ENCODE measurements around the gene SOX14. TPM values are rescaled to one million over a fixed set of nuclear protein-coding genes. Genes with fewer than 3 reads are reported as not detected.
A peak's percentile ranks its signal among the peaks of the same experiment; 100 is the strongest.

Gene SOX14
- not detected for total RNA-seq

- no peak for DNase-seq
- peaks cover 2% of the 10 kb centered on the region for H3K4me1 Mint-ChIP-seq
- H3K9me3 Mint-ChIP-seq (ENCODE audit: low read depth) = no peaks in the 10 kb centered on the region
- H3K36me3 Mint-ChIP-seq = peaks cover 2% of the 10 kb centered on the region
- CTCF ChIA-PET = no interaction called here
- H3K27me3 Mint-ChIP-seq = peaks cover 91% of the 10 kb centered on the region
- peak within 1 kb of the TSS; percentile 28 for H3K27ac Mint-ChIP-seq
- no peak within 1 kb of the TSS for H3K4me3 Mint-ChIP-seq
- no peak for ATAC-seq
Observed at GRCh38 chr3:137764001-137764433, at the start of gene SOX14. SOX14 (plus strand) TSS chr3:137764315; CDS start chr3:137764785, 470 bp downstream.

DNA sequence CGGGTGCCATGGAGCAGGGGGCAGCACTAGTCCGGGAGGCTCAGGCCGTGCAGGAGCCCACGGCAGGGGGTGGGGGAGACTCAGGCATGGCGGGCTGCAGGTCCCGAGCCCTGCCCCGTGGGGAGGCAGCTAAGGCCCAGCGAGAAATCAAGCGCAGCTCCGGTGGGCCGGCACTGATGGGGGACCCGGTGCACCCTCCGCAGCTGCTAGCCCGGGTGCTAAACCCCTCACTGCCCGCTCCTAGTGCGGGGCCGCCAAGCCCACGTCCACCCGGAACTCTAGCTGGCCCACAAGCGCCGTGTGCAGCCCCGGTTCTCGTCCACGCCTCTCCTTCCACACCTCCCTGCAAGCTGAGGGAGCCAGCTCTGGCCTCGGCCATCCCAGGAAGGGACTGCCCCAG is 49.6 kb upstream of the SOX14 start:
- ATAC-seq = no peak
- H3K27ac Mint-ChIP-seq = no peak overlapping the region
- CTCF ChIA-PET = no interaction called here
- H3K27me3 Mint-ChIP-seq = no peaks in the 10 kb centered on the region
- H3K4me1 Mint-ChIP-seq = no peaks in the 10 kb centered on the region
- no peak overlapping the region for H3K4me3 Mint-ChIP-seq
- no peaks in the 10 kb centered on the region for H3K36me3 Mint-ChIP-seq
- no peak for DNase-seq
- peaks cover 9% of the 10 kb centered on the region for H3K9me3 Mint-ChIP-seq (ENCODE audit: low read depth)

DNA sequence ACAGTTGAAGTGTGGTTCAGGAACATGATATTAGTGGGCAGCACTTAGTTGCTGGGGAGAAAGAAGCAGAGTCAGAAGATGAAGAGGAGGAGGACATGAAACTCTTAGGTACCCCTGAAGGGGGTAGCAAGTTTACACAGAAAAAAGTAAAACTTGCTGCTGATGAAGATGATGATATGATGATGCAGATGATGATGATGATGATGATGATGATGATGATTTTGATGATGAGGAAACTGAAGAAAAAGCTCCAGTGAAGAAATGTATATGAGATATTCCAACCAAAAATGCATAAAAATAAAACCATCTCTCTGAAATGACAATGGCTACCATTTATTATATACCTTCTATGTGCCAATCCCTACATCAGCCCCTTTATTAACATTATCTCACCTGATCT is 39.9 kb upstream of the SOX14 start:
- Mint-ChIP-seq H3K4me1 (no peaks in the 10 kb centered on the region), H3K27ac (no peak overlapping the region), H3K27me3 (no peaks in the 10 kb centered on the region), H3K9me3 (ENCODE audit: low read depth) (no peaks in the 10 kb centered on the region), H3K36me3 (no peaks in the 10 kb centered on the region), H3K4me3 (no peak overlapping the region)
- CTCF ChIA-PET = no interaction called here
- ATAC-seq = no peak
- no peak for DNase-seq

DNA sequence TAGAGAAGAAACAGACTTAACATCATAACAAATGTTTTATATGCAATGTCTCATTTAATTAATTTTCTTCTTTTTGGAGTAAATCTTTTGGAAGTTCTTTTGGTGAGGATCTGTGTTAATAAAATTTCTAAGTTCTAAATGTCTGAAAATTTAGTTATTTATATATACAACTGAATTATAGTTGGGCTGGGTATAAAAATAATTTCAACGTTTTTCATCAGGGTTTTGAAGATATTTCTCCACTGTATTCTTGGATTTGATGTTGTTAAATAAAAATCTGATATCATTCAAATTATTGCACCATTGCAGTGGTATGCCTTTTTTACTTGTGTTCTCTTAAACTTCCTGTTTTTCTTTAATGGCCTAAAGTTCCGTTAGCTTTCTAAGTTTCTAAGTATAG is 26.9 kb upstream of the SOX14 start:
- Mint-ChIP-seq H3K27ac (no peak overlapping the region), H3K4me3 (no peak overlapping the region), H3K36me3 (no peaks in the 10 kb centered on the region), H3K4me1 (no peaks in the 10 kb centered on the region), H3K9me3 (ENCODE audit: low read depth) (peaks cover 2% of the 10 kb centered on the region), H3K27me3 (no peaks in the 10 kb centered on the region)
- CTCF ChIA-PET = no interaction called here
- ATAC-seq (no peak), DNase-seq (no peak)

DNA sequence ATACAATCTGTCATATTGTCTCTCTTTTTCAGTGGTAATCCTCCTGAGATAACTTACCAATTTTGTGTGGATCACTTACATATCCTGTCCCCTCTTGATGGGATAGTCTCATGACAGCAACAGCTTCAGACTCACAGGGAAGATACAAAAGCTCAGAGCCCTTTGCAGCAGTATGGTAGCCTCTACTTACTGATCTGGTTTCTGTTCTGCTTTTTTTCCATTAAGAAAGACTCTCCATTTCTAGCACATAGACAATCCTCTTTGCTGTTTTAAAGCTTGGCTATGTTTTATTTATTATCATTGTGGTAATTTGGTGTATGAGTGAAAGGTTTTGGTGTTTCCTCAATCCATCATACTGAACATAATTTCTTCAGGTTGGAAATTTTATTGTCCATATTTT is 25.4 kb upstream of the SOX14 start:
- Mint-ChIP-seq H3K4me1 (no peaks in the 10 kb centered on the region), H3K9me3 (ENCODE audit: low read depth) (peaks cover 2% of the 10 kb centered on the region), H3K36me3 (no peaks in the 10 kb centered on the region), H3K27ac (no peak overlapping the region), H3K4me3 (no peak overlapping the region), H3K27me3 (no peaks in the 10 kb centered on the region)
- CTCF ChIA-PET = no interaction called here
- ATAC-seq (no peak), DNase-seq (no peak)

GRCh38 chr3:137743608-137744007 is 20.5 kb upstream of the SOX14 start:
- ATAC-seq (no peak), DNase-seq (no peak)
- Mint-ChIP-seq H3K4me1 (no peaks in the 10 kb centered on the region), H3K27ac (no peak overlapping the region), H3K4me3 (no peak overlapping the region), H3K36me3 (no peaks in the 10 kb centered on the region), H3K27me3 (no peaks in the 10 kb centered on the region), H3K9me3 (ENCODE audit: low read depth) (no peaks in the 10 kb centered on the region)
- CTCF ChIA-PET = no interaction called here

GRCh38 chr3:137746808-137747207 is 17.3 kb upstream of the SOX14 start:
- ATAC-seq (no peak), DNase-seq (no peak)
- CTCF ChIA-PET = no interaction called here
- H3K27ac Mint-ChIP-seq = no peak overlapping the region
- H3K27me3 Mint-ChIP-seq = no peaks in the 10 kb centered on the region
- H3K9me3 Mint-ChIP-seq (ENCODE audit: low read depth) = no peaks in the 10 kb centered on the region
- H3K4me3 Mint-ChIP-seq = no peak overlapping the region
- no peaks in the 10 kb centered on the region for H3K36me3 Mint-ChIP-seq
- no peaks in the 10 kb centered on the region for H3K4me1 Mint-ChIP-seq

DNA sequence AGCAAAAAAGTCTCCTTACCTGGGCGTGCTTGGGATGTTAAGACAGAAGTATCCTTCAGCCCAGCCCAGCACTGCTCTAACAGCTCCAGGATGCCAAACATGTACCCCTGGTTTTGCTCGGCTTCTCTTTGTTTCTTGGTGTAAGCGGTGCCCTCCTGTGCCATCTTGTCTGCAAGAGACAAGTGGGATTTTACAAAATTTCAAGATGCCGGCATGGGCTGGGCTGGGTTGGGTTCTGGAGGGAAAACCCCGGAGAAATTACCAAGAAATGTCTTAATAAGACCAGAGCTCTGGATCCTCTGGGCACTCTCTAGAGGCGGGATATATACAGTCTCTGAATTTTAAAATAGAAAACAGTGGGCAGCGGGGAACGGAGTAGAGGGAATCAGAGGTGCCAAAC is 4.6 kb upstream of the SOX14 start:
- Mint-ChIP-seq H3K4me1 (peaks cover 2% of the 10 kb centered on the region), H3K9me3 (ENCODE audit: low read depth) (no peaks in the 10 kb centered on the region), H3K36me3 (no peaks in the 10 kb centered on the region), H3K4me3 (no peak overlapping the region), H3K27me3 (peaks cover 51% of the 10 kb centered on the region), H3K27ac (no peak overlapping the region)
- ATAC-seq = no peak
- no peak for DNase-seq
- CTCF ChIA-PET = no interaction called here

DNA sequence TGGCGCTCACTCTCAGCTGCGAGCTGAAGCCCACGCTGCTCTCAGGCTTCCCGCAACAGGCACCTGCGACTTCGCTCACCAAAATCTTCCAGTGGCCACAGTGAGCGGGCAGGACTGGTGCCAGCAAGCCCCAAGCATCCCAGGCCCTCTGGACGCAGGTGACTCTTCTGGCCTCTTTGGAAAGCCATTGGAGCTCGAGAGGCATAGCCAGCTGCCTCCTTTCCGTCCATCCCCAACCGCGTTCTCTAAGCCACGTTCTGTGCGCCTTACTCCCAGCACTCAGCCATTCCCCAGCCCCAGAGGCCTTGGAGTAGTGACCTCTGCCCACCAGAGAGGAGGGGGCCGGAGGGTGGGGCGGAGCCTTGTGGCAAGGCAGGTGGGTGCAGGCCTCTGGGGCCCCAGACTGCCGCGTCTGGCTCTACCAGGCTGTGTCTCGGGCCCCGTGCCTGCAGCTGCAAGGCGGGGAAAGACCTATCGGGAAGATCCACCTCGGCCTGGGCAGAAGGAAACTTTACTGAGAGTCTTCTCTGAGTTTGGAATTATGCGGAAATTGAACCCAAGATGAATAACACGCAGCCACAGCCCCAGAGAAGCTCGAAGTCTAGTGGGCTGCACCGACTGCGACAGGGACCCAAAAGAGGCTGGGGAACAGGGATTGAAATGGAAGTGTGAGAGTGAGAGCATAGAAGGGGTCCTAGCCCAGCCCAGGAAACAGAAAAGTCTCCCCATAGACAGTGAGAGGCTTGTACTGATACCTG is 3.6 kb upstream of the SOX14 start:
- CTCF ChIA-PET = no interaction called here
- Mint-ChIP-seq H3K27me3 (peaks cover 59% of the 10 kb centered on the region), H3K36me3 (no peaks in the 10 kb centered on the region)

GRCh38 chr3:137761099-137761562 is 3.0 kb upstream of the SOX14 start:
- DNase-seq (no peak), ATAC-seq (no peak)
- Mint-ChIP-seq H3K4me3 (no peak overlapping the region), H3K27me3 (peaks cover 65% of the 10 kb centered on the region), H3K27ac (peak overlapping the region; percentile 15), H3K4me1 (peaks cover 2% of the 10 kb centered on the region), H3K36me3 (peaks cover 2% of the 10 kb centered on the region), H3K9me3 (ENCODE audit: low read depth) (no peaks in the 10 kb centered on the region)
- CTCF ChIA-PET = no interaction called here

More for the DNA sequence above, 3.6 kb upstream of the SOX14 start:
- H3K27ac Mint-ChIP-seq = no peak overlapping the region
- no peak overlapping the region for H3K4me3 Mint-ChIP-seq
- no peaks in the 10 kb centered on the region for H3K9me3 Mint-ChIP-seq (ENCODE audit: low read depth)
- ATAC-seq (no peak), DNase-seq (no peak)
- H3K4me1 Mint-ChIP-seq = peaks cover 2% of the 10 kb centered on the region

DNA sequence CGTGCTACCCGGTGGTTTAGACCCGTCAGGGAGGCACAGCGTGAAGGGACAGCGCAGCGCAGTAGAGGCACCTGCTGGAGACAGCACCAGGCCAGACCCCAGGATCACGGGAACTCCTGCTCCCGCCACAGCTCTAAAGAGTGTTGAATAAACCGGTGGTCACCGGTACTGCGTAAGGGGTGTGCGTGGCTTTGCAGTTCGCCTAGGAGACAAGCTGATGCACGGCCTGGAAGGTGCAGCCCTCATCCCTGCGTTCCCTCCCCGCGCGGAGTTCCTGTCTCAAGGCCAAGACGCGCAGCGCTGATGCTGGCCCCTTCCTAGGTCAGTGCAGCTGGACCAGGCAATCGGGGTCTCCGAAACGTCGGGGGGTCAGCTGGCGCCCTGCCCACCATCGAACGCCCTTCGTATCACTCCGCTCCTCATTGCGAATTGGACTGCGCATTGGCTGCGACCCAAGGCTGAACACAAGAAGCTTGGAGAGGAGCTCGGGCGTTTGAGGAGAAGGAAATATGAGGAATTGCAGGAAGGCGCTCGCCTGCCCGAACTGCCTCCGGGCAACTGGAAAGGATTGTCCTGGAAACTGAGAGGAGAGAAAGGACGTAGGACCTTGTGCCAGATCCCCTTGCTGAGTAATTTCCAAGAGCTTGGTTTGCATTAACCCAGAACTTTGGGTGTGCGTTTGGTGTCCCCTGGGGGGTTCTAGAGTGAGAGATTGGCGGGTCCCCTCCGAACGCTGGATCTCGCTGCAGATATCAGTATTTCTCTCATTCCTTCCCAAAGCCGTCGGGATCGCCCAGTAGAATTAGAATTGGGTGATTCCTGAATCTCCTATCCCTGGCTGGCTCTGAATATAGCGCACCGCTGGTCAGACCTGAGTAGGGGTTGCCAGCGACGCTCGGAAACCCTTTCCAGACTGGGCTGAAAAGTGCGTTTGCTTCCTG is 2.3 kb upstream of the SOX14 start:
- Mint-ChIP-seq H3K9me3 (ENCODE audit: low read depth) (no peaks in the 10 kb centered on the region), H3K36me3 (peaks cover 2% of the 10 kb centered on the region), H3K27ac (peak overlapping the region; percentile 15), H3K4me1 (peaks cover 2% of the 10 kb centered on the region), H3K4me3 (no peak overlapping the region), H3K27me3 (peaks cover 72% of the 10 kb centered on the region)
- CTCF ChIA-PET = no interaction called here
- DNase-seq (no peak), ATAC-seq (no peak)

DNA sequence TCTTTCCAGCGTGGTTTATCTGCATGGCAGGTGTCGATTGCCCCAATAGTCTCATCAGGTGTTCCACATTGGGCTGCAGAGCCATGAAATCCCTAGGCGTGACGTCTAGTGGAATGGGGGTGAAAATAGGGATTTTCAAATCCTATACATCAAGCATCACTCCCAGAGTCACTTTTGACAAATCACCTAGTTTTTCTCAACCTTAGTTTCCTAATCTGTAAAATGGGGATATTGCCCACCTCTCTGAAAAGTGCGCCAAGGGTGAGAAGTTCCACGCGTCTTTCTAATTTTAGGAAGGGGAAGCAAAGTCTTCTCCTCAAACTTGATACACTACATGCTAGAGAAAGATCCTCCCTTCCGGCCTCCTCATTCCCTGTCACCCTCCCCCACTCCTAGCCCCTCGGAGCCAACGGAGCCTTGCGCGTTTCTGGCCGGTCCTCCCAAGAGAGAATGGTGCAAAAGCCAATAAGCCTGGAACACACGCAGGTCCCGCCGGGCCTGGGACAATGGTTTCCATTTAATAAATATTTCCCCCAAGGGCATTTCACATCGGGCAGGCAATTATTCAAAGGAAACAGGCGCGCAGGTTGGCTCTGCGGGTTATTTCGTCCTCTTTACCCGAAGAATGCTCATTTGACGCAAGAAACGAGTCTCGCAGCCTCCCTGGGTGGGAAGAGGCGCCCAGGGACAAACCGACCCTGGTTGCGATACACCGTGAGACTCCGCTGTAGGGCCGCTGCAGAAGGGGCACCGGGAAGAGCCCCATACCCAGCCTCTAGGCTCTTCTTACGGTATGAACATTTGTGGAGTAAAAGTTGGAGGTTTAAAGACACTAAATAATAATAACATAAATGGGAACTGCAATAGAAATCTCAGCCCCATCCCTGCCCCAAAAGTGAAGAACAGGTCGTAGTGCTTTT is 1.2 kb upstream of the SOX14 start:
- CTCF ChIA-PET = no interaction called here

DNA sequence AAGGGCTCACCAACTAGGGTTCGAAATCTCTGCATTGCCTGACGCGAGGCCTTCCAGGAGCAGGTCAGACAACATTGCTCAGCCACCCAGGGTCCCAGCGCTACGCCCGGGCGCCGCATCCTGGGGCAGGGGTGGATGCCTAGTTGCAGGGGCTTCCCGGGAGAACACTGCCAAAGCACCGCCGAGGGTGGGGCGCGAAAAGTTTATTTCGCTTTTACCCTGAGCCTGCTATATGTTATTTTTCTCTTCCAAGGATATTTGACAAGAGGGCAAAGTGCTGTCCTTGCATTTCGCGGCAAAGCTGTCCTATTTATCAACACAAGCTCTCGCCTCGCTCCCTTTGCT is 549 bp upstream of the SOX14 start:
- CTCF ChIA-PET = no interaction called here
- H3K36me3 Mint-ChIP-seq = peaks cover 2% of the 10 kb centered on the region
- H3K4me1 Mint-ChIP-seq = peaks cover 2% of the 10 kb centered on the region
- H3K4me3 Mint-ChIP-seq = no peak overlapping the region
- H3K9me3 Mint-ChIP-seq (ENCODE audit: low read depth) = no peaks in the 10 kb centered on the region
- H3K27ac Mint-ChIP-seq = no peak overlapping the region
- peaks cover 90% of the 10 kb centered on the region for H3K27me3 Mint-ChIP-seq
- DNase-seq (no peak), ATAC-seq (no peak)

More for the DNA sequence above, 1.2 kb upstream of the SOX14 start:
- peaks cover 2% of the 10 kb centered on the region for H3K4me1 Mint-ChIP-seq
- DNase-seq (no peak), ATAC-seq (no peak)
- H3K4me3 Mint-ChIP-seq = no peak overlapping the region
- H3K9me3 Mint-ChIP-seq (ENCODE audit: low read depth) = no peaks in the 10 kb centered on the region
- peaks cover 2% of the 10 kb centered on the region for H3K36me3 Mint-ChIP-seq
- H3K27ac Mint-ChIP-seq = peak overlapping the region; percentile 43
- peaks cover 83% of the 10 kb centered on the region for H3K27me3 Mint-ChIP-seq

All from activated CD8-positive, alpha-beta memory T cell treated with anti-CD3 and anti-CD28 coated beads, Interleukin-2, amount 10 ng/mL, durations not matched to agents 7 days and 5 days (primary cell).